HG03558 (cell line): ENCODE results near the gene CYFIP1.

Experiments
- ATAC-seq: cut with Tn5 transposase; IDR thresholded peaks from one replicate; pipeline ENCODE4 v1.9.1; 2021; ENCODE audit warnings: moderate number of reproducible peaks; ENCODE audit not compliant: unreplicated experiment; ENCODE audit errors: extremely low read depth

Gene CYFIP1

GRCh38 chr15:22925875-22926274 lies 54.3 kb downstream of the CYFIP1 start:
- ATAC-seq: no peak

GRCh38 chr15:22922003-22922402 lies 58.2 kb downstream of the CYFIP1 start:
- no peak for ATAC-seq

- ATAC-seq: no peak
Measured at GRCh38 chr15:22919171-22919570, 61.0 kb downstream of the CYFIP1 start.

GRCh38 chr15:22918596-22919140 lies 61.5 kb downstream of the CYFIP1 start:
- no peak for ATAC-seq

GRCh38 chr15:22918056-22918455 lies 62.1 kb downstream of the CYFIP1 start:
- no peak for ATAC-seq

- ATAC-seq: no peak
Measured at GRCh38 chr15:22917556-22917955, 62.6 kb downstream of the CYFIP1 start.

- no peak for ATAC-seq
Measured at GRCh38 chr15:22916606-22917350, 63.4 kb downstream of the CYFIP1 start.

- no peak for ATAC-seq
Measured at GRCh38 chr15:22915866-22916515, 64.2 kb downstream of the CYFIP1 start.

- no peak for ATAC-seq
Measured at GRCh38 chr15:22913646-22914380, 66.4 kb downstream of the CYFIP1 start.

GRCh38 chr15:22912256-22912655 lies 67.9 kb downstream of the CYFIP1 start:
- ATAC-seq: no peak

GRCh38 chr15:22911306-22911705 lies 68.9 kb downstream of the CYFIP1 start:
- no peak for ATAC-seq

GRCh38 chr15:22908830-22909229 lies 71.3 kb downstream of the CYFIP1 start:
- ATAC-seq: no peak

- ATAC-seq: no peak
Measured at GRCh38 chr15:22907161-22907950, 72.8 kb downstream of the CYFIP1 start.

GRCh38 chr15:22904736-22905135 lies 75.4 kb downstream of the CYFIP1 start:
- ATAC-seq: no peak

- ATAC-seq: no peak
Measured at GRCh38 chr15:22903961-22904534, 76.1 kb downstream of the CYFIP1 start.

GRCh38 chr15:22903427-22903826 lies 76.7 kb downstream of the CYFIP1 start:
- no peak for ATAC-seq

GRCh38 chr15:22902981-22903380 lies 77.2 kb downstream of the CYFIP1 start:
- ATAC-seq: no peak

GRCh38 chr15:22902578-22902977 lies 77.6 kb downstream of the CYFIP1 start:
- ATAC-seq: no peak

GRCh38 chr15:22902046-22902445 lies 78.1 kb downstream of the CYFIP1 start:
- ATAC-seq: no peak
